Ectodermal cell (in vitro differentiated cells): ENCODE data around the gene CEACAM4.

Experiments used
- H3K27ac ChIP-seq: 2 replicates; pipeline ENCODE4 v1.7.0; 2013; ENCODE audit warnings: mild to moderate bottlenecking, low read depth, low read length; ENCODE audit not compliant: insufficient read depth, poor library complexity, severe bottlenecking
- H3K27me3 ChIP-seq: 2 replicates; pipeline ENCODE4 v1.7.0; 2013; ENCODE audit warnings: mild to moderate bottlenecking, low read length; ENCODE audit not compliant: insufficient read depth, control insufficient read depth, poor library complexity, severe bottlenecking
- H3K36me3 ChIP-seq: one replicate; pipeline ENCODE4 v1.7.0; 2013; ENCODE audit warnings: low read length; ENCODE audit not compliant: control insufficient read depth, insufficient read depth
- H3K4me1 ChIP-seq: one replicate; pipeline ENCODE4 v1.7.0; 2013; ENCODE audit warnings: low read length; ENCODE audit not compliant: control insufficient read depth, insufficient read depth
- H3K4me3 ChIP-seq: 2 replicates; pipeline ENCODE4 v1.7.0; 2013; ENCODE audit warnings: low read depth, low read length, control low read depth; ENCODE audit not compliant: insufficient read depth
- H3K9me3 ChIP-seq: 2 replicates; pipeline ENCODE4 v1.7.0; 2013; ENCODE audit warnings: mild to moderate bottlenecking, low read length, moderate library complexity; ENCODE audit not compliant: control insufficient read depth
- WGBS, 2 experiments: methylation state at CpG; one replicate each; pipeline ENCODE4 v1.1.7; 2013; ENCODE audit warnings: missing lambda C conversion rate in 2 of 2; 5-methylcytosine and 5-hydroxymethylcytosine counted together

The CEACAM4 gene

DNA sequence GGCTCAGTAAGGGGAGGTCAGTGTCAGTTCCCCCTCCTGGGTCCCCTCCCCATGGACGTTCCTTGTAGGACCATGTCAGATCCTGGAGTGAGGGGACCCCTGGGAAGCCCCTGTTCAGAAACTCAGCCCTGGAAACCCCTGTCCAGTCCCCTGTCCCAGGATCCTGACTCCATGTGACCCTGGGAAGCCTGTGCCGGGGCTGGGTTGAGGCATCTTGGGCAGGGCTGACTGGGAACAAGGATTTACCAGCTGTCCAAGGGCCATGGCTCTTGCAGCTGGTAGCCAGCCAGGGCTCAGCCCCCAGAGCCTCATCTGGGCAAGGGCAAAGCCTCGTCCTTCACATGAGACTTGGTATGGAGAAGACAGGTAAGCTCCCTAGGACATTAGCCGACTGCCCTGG is 25.1 kb downstream of the CEACAM4 start:
- Histone ChIP-seq H3K36me3 (no peaks in the 10 kb centered on the region), H3K4me3 (no peak overlapping the region), H3K9me3 (no peaks in the 10 kb centered on the region), H3K27ac (no peak overlapping the region), H3K4me1 (no peaks in the 10 kb centered on the region), H3K27me3 (peaks cover 7% of the 10 kb centered on the region)
- WGBS, 2 experiments, result 59 to 61% methylated on average over 4 of the region's 4 CpGs

DNA sequence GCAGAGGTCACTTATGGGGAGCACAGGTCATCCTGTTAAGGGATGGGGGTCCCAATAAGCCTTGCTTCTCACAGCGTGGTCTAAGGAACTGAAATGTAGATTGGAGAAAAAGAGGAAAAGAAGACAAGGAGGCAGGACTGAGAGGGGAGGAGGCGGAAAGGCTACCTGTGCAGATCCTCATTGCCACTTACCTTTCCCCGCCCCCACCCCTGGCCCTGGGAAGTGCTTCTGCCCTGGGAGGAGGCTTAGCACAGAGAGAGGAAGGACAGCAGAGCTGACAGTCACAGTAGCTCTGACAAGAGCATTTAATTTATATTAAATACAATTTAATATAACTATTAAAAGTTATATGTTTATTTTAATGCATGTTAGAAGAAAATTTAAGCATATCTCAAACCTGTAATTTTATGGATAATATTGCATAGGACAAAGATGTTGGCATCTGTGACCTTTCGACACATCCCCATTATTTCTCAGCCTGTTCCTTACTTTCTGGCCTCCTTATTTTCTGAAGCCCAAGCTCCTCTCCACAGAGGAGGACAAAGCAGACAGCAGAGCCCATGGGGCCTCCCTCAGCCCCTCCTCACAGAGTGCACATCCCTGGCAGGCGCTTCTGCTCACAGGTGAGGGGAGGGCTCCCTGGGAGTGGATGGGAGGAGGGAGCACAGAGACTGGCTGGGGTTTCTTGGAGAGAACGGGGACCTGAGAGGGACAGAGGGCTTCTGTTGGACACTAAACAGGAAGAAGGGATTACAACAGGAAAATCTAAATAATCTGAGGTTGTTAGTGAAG is 27.5 kb downstream of the CEACAM4 start:
- Histone ChIP-seq H3K36me3 (no peaks in the 10 kb centered on the region), H3K4me1 (no peaks in the 10 kb centered on the region), H3K27ac (no peak overlapping the region), H3K27me3 (peaks cover 20% of the 10 kb centered on the region), H3K4me3 (no peak overlapping the region), H3K9me3 (no peaks in the 10 kb centered on the region)
- WGBS, 2 experiments, result 40 to 52% methylated on average over 5 to 6 of the region's 6 CpGs

DNA sequence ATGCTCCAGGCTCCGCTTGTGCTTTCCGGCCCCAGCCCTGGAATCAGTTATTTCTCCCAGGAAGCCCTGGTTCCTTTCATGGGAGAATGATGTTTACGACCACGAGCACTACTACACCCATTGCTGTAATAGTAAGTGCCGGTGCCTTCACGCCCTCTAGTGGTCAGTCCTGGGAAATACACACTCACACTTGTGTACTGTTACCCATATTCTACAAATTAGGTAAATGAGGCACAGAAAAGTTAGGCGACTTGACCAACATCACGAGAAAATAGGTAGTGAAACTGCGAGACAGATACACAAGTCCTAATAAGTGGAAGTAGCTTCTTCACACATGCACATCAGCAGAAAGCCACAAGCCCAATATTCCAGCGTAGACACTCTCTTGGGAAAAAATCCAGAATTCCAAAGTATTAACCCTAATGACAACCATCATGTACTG is 29.3 kb downstream of the CEACAM4 start:
- Histone ChIP-seq H3K4me1 (no peaks in the 10 kb centered on the region), H3K27ac (no peak overlapping the region), H3K36me3 (no peaks in the 10 kb centered on the region), H3K9me3 (no peaks in the 10 kb centered on the region), H3K27me3 (peaks cover 20% of the 10 kb centered on the region), H3K4me3 (no peak overlapping the region)
- 16 to 18% methylated on average over 10 of the region's 10 CpGs for WGBS, 2 experiments

DNA sequence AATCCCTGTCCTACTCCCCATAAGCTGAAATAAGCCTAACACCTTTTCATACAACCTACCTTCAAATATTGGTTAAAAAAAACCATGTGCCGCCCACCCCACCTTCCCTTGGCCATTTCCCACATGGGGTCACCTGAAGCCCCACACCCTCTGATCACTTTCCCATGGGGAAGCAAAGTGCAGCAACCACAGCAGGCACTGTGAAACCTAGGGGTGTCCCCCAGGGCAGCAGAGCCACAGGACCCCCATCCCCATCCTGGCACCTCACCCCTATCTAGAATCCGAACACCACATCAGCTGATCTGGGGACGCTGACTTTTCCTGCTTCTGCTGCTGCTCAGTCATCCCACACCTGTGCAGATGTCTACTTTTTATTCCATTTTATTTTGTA is 31.0 kb downstream of the CEACAM4 start:
- 29 to 33% methylated on average over 3 of the region's 3 CpGs for WGBS, 2 experiments

DNA sequence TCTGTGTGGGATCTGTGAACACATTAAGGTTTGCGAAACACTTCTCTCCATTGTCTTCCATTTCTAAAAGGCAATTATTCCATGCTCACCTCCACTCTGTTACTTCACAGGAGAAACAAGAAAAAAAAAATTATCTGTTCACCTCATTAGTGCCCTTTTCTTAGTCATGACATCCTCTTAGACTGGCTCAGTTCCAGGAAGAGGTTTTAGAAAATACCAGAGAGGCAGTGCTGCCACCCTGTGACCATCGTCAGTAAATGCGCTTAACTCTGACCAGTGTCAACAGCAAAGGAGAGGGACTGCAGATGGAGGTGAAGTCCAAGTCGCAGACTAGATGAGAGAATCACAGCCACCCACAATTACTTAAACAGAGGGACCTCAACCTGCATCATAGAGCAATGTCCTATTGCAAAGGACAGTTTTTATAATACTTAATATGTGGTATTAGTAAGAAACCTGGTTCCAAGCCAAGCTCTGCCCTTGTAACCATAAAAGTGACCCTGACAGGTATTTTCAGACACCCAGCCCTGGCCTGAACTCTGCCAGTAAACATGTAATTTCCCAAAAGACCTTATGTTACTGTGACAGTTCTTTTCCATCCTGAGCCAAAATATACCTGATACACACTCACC is 31.5 kb downstream of the CEACAM4 start:
- H3K9me3 ChIP-seq, result no peaks in the 10 kb centered on the region
- H3K4me1 ChIP-seq, result no peaks in the 10 kb centered on the region
- 22 to 28% methylated on average over 4 of the region's 4 CpGs for WGBS, 2 experiments
- H3K27me3 ChIP-seq, result peaks cover 17% of the 10 kb centered on the region
- H3K36me3 ChIP-seq, result no peaks in the 10 kb centered on the region
- H3K27ac ChIP-seq, result no peak overlapping the region
- no peak overlapping the region for H3K4me3 ChIP-seq

More for the DNA sequence above, 31.0 kb downstream of the CEACAM4 start:
- no peaks in the 10 kb centered on the region for H3K9me3 ChIP-seq
- H3K27me3 ChIP-seq, result peaks cover 18% of the 10 kb centered on the region
- H3K27ac ChIP-seq, result no peak overlapping the region
- no peaks in the 10 kb centered on the region for H3K4me1 ChIP-seq
- H3K36me3 ChIP-seq, result no peaks in the 10 kb centered on the region
- no peak overlapping the region for H3K4me3 ChIP-seq

DNA sequence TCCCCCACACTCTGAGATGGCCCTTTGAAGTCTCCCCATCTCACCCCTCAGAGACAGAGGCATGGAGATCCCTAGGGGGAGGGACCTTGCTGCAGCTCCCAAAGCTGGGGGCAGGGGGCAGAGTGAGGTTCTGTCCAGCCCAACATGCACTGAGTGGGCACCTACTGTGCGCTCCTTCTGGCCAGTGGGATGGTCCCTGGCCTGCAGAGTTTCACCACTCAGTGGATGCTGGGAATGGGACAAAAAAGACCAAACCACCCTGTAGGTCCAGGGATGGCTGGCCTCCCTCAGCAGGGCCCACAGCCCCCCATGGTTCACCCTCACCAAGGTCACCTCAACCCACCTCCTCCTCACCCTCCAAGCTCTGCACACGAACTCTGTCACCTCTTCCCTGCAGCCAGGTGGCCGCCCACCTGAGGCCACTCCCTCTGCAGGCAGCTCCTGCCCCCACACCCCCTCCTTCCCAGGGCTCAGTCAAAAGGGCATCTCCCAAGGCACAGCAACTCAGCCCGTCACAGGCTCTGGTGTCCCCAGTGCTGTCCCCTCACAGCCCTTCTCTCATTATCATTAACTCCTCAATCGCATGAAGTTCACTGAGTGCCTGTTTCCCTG is 34.8 kb downstream of the CEACAM4 start:
- H3K4me1 ChIP-seq, result no peaks in the 10 kb centered on the region
- no peaks in the 10 kb centered on the region for H3K9me3 ChIP-seq
- no peaks in the 10 kb centered on the region for H3K36me3 ChIP-seq
- H3K27ac ChIP-seq, result no peak overlapping the region
- WGBS, 2 experiments, result 42 to 50% methylated on average over 5 of the region's 5 CpGs
- H3K4me3 ChIP-seq, result no peak overlapping the region
- peaks cover 16% of the 10 kb centered on the region for H3K27me3 ChIP-seq

DNA sequence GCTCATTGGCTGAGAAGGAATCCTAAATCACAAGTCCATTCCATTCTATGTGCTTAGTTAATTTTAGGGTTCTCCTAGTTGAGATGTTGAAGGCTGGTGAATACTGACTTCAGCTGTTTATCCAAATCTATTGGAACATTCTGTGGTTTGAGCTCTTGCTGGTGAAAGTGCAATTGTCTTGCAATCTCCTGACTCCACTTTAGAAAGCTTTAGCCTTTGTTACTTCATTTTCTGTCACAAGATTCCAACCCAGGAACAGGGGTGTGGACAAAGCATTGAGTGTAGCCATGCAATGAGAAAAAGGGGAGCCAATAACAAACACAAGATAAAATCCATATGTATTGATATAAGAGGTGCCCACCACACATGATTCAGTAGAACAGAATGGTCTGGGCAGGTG is 35.9 kb downstream of the CEACAM4 start:
- Histone ChIP-seq H3K27ac (no peak overlapping the region), H3K9me3 (no peaks in the 10 kb centered on the region), H3K27me3 (peaks cover 9% of the 10 kb centered on the region), H3K36me3 (no peaks in the 10 kb centered on the region), H3K4me1 (no peaks in the 10 kb centered on the region), H3K4me3 (no peak overlapping the region)

DNA sequence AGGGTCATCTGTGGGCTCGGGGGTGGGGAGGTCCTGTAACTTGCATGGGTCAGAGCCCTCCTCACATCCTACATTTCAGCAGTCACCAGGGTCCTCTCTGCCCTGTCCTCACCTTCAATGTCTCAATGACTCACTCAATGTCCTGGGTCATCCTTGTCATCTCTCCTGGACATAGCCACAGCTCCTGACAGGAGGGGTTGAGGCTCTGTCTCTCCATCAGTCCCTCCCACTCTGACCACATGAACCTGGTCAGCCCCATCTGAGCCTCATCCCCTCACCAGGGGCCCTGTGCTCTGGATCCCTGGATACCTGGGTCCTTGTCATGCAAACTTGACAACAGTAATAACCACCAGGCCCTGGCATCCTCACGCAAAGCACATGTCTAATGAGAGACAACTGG is 37.5 kb downstream of the CEACAM4 start:
- Histone ChIP-seq H3K4me3 (no peak overlapping the region), H3K4me1 (no peaks in the 10 kb centered on the region), H3K27ac (no peak overlapping the region), H3K9me3 (no peaks in the 10 kb centered on the region), H3K27me3 (no peaks in the 10 kb centered on the region), H3K36me3 (no peaks in the 10 kb centered on the region)
- 58 to 65% methylated on average over 2 of the region's 2 CpGs for WGBS, 2 experiments

DNA sequence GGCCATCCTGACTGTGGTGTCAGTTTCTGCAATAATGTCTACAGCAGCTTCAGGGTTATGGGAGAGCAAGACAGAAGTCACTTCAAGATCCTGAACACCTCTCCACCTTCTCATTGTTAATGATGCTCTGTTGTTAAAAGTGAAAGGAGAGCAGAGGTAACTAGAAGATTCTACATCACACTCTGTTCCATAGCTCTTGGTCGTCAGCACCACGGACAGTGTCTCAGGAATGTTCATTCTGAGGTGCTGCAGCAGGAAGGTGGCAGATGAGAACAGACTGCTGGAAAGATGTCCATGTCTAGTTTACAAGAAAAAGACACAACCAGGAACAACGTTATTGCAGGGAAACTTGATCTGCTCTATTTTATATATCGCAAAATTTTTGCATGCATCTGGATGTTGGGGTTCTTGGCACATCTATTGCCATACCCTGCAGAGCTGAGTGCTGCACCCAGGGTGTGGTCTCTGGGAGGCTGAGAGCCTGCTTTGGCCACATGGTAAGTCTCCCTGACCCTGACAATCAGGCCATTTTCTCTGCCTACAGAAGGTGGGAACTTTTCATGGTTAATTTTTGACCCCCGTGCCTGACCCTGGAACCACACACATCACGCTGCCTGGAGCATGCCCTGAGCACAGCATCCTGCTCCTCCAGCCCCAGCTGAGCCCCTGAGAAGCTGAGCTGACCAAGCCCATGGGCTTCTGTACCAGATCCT is 38.2 kb downstream of the CEACAM4 start:
- Histone ChIP-seq H3K4me3 (no peak overlapping the region), H3K27ac (no peak overlapping the region), H3K4me1 (no peaks in the 10 kb centered on the region), H3K27me3 (no peaks in the 10 kb centered on the region), H3K36me3 (no peaks in the 10 kb centered on the region), H3K9me3 (no peaks in the 10 kb centered on the region)
- 32 to 37% methylated on average over 6 of the region's 6 CpGs for WGBS, 2 experiments

DNA sequence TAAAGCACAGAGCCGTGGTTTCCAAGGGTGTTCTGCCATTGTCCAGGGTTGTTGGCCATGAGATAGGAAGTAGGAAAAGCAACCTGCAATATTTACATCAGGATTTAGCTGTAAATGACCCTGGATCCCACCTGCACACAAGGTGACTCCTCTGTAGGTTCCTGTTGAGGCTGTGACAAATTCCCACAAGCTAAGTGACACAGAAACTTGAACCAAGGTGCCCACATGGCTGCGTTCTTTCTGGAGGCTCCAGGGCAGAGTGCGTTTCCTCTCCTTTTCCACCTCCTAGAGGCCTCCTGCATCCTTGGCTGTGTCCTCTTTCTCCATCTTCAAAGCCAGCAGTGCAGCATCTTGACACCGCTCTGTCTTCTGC is 39.0 kb downstream of the CEACAM4 start:
- Histone ChIP-seq H3K27me3 (no peaks in the 10 kb centered on the region), H3K4me1 (no peaks in the 10 kb centered on the region), H3K36me3 (no peaks in the 10 kb centered on the region), H3K9me3 (no peaks in the 10 kb centered on the region), H3K4me3 (no peak overlapping the region), H3K27ac (no peak overlapping the region)
- WGBS, 2 experiments, result 54 to 57% methylated on average over 4 of the region's 4 CpGs
